GM18508 (cell line): ENCODE data around the gene SBK1.

Experiments used
- ATAC-seq: cut with Tn5 transposase; IDR thresholded peaks from one replicate; pipeline ENCODE4 v1.9.1; 2021; ENCODE audit warnings: moderate number of reproducible peaks; ENCODE audit not compliant: insufficient read depth, unreplicated experiment

SBK1 gene

DNA sequence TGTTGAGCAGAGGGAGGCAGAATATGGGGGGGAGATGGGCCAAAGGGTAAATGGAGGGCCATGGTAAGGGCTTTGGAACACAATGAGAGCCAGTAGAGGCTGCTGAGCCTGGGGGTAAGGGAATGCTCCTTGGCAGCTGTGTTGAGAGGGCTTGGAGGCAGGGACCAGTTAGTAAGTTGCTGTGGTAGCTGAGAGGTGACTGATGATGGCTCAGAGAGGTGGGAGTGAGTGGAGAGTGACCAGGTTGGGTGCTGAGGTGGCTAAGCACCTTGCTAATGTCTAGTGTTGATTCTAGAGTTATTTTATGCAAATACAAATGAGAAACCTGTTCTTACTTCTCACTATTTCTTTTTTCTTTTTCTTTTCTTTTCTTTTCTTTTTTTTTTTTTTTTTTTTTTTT lies 10.8 kb downstream of the SBK1 start:
- ATAC-seq, result no peak

DNA sequence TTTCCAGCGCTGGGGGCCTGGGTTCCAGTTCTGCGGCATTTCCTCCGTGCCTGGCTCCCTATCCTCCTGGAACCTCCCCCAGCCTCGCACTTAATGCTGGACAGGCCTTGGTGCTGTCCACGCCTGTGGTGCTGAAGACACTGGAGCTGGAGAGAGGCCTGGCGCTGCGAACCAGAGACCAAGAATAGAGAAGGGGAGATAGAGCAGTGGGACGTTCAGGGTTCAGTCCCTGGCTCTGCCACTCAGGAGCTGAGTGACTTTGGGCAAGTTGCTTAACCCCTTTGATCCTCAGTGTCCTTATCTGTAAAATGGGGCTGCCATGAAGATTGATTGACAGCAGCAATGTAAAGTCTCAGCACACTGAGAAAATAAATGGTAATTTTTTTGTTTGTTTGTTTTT lies 11.9 kb downstream of the SBK1 start:
- no peak for ATAC-seq

DNA sequence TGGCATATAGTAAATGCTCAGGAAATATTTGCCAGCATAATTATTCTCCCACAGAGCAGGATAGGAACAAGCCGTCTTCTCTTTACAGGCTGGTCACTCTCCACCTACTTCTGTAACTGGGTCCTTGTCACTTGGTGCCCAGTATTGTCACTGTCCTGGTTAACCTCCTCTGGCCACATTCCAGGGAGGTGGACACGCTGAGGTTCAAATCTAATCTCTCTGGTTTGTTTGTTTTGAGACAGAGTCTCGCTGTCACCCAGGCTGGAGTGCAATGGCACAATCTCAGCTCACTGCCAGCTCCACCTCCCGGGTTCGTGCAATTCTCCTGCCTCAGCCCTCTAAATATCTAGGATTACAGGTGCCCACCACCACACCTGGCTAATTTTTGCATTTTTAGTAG lies 15.6 kb downstream of the SBK1 start:
- no peak for ATAC-seq

DNA sequence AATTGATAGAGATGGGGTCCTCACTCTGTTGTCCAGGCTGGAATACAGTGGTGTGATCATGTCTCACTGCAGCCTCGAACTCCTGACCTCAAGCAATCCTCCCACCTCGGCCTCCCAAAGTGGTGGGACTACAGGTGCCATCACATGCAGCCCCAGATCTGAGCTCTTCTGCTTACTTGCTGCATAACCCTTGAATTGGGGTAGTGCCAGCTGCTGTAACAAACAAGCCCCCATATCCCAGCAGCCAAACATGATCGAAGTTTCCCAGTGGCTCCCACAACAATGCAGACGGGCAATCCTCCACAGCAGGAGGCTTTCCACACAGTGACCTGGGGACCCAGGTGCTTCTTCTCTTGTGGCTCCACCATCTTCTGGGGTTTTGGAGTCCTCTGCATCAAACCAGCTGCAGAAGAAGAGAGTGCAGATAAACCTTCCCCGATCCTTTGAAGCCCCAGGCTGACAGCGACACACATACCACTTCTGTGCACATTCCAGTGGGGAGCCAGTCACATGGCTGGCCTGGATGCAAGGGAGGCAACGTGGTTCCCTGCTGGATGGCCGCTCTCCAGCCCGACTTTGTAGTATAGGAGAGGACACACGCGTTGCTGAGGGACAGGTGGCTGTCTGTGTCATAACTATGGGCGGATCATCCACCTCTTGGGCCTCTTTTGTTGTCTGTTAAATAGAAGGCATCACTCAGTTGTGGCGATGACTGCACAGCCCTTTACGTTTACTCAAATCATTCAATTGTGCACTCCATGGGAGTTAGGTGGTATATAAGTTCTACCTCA lies 16.7 kb downstream of the SBK1 start:
- no peak for ATAC-seq

DNA sequence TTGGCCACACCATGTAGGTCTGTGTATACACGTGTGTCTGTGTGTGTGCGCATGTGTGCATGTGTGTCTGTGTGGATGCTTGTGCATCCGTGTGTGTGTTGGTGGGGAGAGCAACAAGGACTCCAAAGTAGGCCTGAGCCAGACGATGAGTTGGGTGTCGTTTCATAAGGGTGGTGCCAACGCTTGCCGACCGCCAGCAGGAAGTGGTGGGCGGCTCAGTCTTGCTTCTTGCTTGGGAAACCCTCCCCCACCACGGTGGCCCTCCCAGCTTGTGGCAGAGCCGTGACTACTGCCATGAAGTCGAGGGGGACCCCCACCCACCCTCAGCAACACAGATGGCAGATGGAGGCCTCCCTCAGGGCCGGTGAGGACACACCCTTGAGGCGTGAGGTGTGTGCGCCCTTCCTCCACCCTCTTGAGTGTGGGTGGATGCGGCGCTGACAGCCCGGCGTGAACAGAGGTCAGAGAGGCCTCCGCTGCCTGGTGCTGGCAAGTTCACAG lies 17.5 kb downstream of the SBK1 start:
- no peak for ATAC-seq

DNA sequence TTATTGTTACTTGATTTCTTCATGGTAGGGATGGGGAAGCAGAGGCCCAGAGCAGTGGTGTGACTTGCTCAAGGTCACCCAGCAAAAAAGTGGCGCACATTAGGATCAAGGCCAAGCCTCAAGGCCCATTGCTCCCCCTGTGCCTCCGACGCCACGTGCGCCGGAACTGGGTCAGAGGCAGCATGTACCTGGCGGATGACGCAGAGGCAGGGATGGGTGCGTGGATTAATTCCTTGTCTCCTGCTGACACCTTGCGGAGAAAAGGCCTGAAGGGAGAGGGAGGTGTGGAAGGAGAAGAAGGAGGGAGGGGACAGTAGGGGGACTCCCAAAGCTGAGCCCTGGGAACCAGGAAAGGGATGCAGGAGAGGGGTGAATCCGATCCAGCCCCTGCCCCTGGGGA lies 18.5 kb downstream of the SBK1 start:
- ATAC-seq, result no peak

DNA sequence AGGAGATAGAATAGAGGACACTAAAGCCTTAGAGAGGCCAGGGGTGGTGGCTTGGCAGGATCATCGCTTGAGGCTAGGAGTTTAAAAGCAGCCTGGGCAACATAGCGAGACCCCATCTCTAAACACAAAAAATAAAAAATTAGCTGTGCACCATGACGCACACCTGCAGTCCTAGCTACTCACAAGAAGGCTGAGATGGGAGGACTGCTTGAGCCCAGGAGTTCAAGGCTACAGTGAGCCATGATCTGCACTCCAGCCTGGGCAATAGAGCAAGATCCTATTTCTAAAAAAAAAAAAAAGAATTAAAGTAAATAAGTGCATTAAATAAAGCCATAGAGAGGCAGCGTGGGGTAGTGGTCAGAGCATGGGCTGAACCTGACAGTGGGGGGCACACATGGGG lies 19.1 kb downstream of the SBK1 start:
- no peak for ATAC-seq

DNA sequence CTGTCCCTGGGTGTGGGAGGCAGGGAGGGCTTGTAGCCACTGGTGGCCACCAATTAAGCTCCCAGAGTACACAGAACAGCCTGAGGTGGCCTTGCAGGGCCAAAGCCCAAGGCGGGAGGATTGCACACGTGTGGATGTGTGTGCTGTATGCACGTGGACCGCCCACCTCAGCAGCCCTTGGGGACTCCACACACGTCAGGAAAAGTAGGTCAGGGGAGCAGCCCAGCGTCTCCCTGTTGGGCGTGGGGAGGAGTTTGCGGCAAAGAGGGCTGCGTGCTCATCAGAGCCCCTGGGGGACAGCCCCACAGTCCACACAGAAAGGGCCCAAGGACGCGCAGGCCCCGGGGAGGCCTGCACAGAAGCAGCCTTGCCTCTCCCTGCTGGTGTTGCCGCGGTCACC lies 19.6 kb downstream of the SBK1 start:
- no peak for ATAC-seq

DNA sequence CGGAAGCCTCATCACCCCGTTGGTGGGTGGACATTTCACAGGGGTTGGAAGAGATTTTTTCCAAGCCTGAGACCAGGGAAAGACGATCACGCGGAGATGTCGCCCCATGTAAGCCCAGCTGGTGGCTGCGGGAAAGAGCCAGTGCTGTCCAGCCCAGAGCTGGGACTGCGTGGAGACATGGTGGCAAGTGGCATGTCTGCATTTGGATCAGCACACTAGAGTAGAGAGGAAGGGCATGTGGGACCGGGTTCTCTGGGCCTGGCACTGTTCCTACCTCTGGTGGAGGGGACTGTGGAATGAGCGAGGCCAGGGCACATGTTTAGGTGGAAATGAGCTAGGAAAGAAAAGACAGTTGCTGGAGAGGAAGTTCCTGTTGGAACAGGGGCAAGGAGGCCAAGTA lies 20.0 kb downstream of the SBK1 start:
- no peak for ATAC-seq

DNA sequence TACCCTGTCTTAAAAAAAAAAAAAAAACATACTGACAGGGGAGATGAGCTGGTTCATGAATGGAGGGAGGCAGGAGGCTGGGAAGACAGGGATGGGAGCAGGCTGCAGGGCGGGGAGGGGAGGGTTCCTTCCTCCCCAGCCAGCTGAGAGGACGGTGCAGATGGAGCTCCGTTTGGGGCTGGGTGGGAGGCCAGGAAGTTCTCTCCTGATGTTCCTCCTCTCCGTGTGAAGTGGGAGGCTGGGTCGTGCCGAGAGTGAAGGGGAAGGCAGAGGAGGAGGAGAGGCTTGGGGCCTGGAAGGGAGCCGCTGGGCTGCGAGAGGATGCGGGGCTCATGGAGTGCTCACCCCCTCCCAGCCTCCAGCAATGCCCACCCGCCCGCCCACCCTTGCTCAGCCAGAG lies 21.3 kb downstream of the SBK1 start:
- ATAC-seq, result no peak

DNA sequence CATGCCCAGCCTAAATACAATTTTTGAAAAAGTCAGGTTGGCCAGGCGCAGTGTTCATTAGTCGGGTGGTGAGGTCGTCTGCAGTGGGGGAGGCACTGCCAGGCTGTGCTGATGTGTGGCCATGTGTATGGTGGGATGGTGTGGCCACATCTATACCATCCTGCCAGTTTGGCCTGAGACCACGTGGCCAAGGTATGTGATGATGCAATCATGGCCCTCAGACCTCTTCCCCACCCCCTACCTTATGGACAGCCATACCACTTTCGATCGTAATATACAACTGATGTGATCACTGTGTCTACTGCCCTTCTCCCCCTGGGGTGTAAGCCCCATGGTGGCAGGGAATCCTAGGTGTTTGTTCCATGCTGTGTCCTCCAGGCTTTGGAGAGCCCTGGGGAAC lies 23.7 kb downstream of the SBK1 start:
- no peak for ATAC-seq

DNA sequence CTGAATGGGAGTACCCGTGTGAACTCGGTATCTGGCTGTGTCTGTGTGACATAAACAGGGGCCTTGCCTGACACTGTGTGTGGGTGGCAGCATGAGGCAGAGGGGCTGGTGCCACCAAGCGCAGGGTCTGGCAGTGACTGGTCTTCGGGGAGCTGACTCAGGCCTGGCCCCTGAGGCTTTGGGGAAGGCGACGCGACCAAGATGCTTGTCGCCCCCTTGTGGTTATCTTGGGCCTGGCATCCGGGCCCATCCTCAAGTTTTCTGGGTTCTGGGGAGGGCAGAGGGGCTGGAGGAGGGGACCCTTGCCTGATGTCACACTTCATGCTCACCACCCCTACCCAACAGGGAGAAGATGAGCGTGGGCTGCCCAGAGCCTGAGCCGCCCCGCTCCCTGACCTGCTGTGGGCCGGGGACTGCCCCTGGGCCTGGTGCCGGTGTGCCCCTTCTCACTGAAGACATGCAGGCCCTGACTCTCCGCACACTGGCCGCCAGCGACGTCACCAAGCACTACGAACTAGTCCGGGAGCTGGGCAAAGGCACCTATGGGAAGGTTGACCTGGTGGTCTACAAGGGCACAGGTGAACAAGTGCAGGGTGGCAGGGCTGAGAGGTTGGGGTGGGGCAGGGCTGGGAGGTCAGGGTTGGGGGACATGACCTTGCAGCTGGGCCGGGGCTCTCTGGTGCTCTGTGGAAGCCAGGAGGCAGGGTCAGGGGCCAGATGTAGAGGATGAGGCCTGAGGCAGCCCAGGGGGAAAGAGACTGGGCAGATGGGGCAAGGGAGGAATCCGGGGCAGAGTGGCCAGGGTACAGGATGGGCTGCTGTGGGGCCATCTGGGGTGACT lies 24.9 kb downstream of the SBK1 start:
- ATAC-seq, result no peak

DNA sequence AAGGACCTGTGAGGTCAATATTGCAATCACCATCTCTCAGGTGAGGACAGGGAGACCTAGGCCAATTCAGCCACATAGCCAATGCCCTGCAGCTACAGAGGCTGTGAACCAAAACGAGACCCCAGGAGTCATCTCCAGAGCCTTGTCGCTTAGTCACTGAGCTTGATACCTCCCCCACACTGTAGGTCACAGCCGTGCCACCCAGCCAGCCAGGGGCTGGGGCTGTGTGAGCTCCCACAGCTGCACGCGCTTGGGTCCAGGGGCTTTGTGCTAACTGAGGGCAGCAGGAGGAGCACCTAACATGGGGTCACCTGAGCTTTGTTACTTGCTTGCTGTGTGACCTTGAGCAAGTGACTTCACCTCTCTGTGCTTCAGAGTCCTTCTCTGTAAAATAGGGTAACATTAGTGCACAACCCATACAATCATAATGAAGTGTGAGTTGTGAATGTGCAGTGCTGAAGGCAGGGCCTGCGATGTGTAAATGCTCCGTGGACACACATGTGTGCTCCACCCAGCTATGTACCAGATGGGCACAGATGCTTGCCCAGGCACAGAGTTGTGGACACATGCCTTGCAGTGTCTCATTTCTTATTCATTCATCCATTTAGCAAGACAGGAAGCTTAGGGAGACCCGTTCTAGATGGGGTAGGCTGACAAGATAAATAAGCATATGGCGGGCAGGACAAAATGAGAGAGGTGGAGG lies 25.9 kb downstream of the SBK1 start:
- ATAC-seq, result no peak

DNA sequence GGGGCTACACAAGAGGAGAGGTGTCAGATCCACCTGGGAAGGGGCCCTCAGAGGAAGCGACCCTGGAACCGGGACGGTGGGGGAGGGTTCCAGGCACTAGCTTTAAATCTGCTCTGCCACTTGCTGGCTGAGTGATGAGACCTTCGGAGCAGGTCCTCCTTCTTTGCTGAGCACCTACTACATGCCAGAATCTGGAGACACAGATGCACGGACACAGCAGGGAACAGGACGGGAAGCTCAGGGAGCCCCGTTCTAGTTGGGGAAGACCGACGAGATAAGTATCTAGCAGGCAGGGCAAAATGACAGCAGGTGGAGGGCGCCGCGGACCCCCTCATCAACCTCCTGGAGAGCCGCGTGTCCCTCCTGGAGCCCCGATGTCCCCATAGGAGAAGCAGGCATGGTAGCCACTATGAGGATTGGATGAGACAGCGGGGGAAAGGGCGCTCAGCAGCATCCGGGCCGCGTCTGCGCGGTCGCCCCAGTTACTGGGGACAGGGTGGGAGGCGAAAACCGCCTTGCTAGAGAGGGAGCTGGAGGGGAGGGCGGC lies 27.2 kb downstream of the SBK1 start:
- ATAC-seq, result no peak

DNA sequence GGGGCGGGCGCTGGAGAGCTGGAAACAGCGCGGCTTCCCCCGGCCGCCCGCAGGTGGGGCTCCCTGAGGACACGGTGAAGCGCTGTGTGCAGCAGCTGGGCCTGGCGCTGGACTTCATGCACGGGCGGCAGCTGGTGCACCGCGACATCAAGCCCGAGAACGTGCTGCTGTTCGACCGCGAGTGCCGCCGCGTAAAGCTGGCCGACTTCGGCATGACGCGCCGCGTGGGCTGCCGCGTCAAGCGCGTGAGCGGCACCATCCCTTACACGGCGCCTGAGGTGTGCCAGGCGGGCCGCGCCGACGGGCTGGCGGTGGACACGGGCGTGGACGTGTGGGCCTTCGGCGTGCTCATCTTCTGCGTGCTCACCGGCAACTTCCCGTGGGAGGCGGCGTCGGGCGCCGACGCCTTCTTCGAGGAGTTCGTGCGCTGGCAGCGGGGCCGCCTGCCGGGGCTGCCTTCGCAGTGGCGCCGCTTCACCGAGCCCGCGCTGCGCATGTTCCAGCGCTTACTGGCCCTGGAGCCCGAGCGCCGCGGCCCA lies 27.8 kb downstream of the SBK1 start:
- no peak for ATAC-seq

DNA sequence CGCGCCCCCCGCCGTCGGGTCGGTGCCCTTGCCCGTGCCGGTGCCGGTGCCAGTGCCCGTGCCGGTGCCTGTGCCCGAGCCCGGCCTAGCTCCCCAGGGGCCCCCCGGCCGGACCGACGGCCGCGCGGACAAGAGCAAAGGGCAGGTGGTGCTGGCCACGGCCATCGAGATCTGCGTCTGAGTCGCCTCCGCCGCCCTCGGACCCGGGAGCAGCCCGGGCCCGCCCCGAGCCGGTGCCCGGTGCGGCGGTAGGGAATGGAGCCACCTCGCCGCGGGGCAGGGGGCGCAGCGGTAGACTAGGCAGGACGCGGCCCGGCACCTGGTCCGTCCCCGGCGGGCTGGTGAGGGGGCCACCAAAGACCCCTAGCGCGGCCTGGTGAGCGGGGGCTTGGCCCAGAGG lies 28.4 kb downstream of the SBK1 start:
- no peak for ATAC-seq

DNA sequence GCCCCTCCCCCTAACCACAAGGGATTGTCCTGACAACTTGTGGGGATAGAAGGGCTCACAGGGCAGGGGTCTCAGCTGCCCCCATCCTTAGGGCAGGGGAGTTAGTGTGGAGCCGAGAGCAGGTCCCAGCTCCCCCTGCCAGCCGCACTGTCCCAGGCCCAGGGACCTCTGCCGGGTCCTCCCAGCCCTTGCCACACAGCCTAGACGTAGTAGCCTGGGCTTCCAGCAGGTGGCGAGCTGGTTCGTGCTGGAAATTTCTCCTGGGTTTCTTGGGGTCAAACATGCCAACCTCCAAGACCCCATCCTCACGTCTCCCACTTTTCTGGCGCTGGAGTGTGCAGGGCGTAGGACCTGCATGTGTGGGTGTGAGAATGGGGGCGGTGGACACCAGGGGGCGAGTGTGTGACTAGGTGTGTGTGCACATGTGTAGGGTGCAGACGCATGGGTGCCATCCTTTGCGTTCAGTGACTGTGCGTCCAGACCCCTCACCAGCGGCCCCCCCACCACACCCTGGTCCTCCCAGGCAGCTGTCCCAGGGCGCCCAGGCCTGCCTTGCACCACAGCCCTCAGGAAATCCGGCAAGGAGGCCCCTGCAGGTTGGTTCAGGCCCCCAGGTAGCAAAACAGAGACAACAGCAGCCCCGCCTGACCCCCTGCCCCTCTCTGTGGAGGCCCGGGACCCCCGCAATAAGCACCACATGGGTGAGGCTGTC lies 29.5 kb downstream of the SBK1 start:
- no peak for ATAC-seq

DNA sequence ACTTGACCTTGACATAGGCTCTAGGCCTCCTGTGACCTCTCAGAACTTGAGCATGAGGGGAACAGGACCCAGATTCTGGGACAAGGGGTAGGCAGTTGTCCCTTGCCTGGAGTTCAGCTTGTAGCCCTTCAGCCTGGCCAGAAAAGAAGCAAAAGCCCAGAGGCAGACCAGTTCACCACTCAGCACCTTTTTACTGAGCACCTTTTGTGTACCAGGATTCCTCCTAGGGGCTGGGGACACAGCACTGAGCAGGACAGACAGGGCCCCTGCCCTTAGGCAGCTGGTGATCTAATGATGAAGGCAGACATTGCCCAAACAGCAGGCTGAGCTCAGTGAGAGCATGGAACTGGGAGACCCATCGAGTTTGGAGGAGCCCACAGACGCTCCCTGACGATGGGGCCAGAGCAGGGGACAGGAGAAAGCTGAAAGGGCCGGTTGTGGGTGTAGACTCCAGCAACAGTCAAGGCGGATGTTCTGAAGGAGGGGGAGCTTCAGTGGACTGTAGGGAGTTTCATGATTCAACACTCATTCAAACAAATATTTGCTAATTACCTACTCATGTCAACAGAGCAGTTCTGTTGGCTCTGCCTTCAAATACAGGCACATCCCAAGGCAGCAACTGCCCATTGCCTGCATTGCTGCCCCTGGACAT lies 32.0 kb downstream of the SBK1 start:
- ATAC-seq, result no peak

DNA sequence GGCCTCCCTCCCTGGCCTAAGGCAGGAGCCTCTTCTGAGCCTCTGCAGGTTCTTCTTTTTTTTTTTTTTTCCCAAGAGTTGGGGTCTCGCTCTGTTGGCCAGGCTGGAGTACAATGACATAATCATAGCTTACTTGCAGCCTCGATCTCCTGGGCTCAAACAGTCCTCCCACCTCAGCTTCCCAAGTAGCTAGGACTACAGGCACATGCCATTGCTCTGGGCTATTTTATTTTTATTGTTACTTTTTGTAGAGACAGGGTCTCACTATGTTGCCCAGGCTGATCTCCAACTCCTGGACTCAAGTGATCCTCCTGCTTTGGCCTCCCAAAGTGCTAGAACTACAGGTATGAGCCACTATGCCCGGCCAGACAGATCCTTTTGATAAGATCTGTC lies 32.6 kb downstream of the SBK1 start:
- no peak for ATAC-seq
